Measurements from ENCODE around the gene IFNG. TPM values are rescaled to one million over a fixed set of nuclear protein-coding genes. Genes with fewer than 3 reads are reported as not detected.

Gene IFNG
- polyA plus RNA-seq, 1 donor from 2014 or later, result not detected

GRCh38 chr12:68138480-68138879 lies 21.1 kb downstream of the IFNG start:
- Histone ChIP-seq H3K79me2 (replicated peaks; ENCODE audit: insufficient read depth, low read length) (no peaks in the 10 kb centered on the region), H4K20me1 (ENCODE audit: insufficient read depth) (no peaks in the 10 kb centered on the region), H3K4me2 (ENCODE audit: low read length) (no peak overlapping the region), H3K9me3 (ENCODE audit: low read length) (no peaks in the 10 kb centered on the region), H3F3A (ENCODE audit: insufficient read depth, low read length, poor library complexity, severe bottlenecking) (no peaks in the 10 kb centered on the region), H3K4me3 (ENCODE audit: low read length) (no peak overlapping the region), H2AFZ (ENCODE audit: low read depth, low read length) (no peak overlapping the region), H3K36me3 (ENCODE audit: insufficient read depth, low read length) (no peaks in the 10 kb centered on the region), H3K27me3 (ENCODE audit: insufficient read depth, low read depth, low read length) (no peaks in the 10 kb centered on the region), H3K9me2 (ENCODE audit: insufficient read depth, low read length) (no peaks in the 10 kb centered on the region), H3K27ac (ENCODE audit: low read length) (no peak overlapping the region), H3K9ac (ENCODE audit: low read length) (no peak overlapping the region)
- TF ChIP-seq EP300 (conservative IDR thresholded peaks at IDR 0.05; ENCODE audit: poor library complexity, severe bottlenecking) (no peak), RAD21 (conservative IDR thresholded peaks at IDR 0.05) (no peak), REST (IDR thresholded peaks at IDR 0.05; ENCODE audit: borderline replicate concordance) (no peak), SMC3 (conservative IDR thresholded peaks at IDR 0.05; ENCODE audit: poor library complexity) (no peak), TAF1 (IDR thresholded peaks at IDR 0.05; ENCODE audit: low read depth) (no peak), MXI1 (conservative IDR thresholded peaks at IDR 0.05; ENCODE audit: poor library complexity, severe bottlenecking) (no peak)

- Histone ChIP-seq H3K9me3 (ENCODE audit: low read length) (no peaks in the 10 kb centered on the region), H3K4me2 (ENCODE audit: low read length) (no peak overlapping the region), H4K20me1 (ENCODE audit: insufficient read depth) (no peaks in the 10 kb centered on the region), H3K27me3 (ENCODE audit: insufficient read depth, low read depth, low read length) (no peaks in the 10 kb centered on the region), H3K79me2 (replicated peaks; ENCODE audit: insufficient read depth, low read length) (no peaks in the 10 kb centered on the region), H2AFZ (ENCODE audit: low read depth, low read length) (no peak overlapping the region), H3K9ac (ENCODE audit: low read length) (no peak overlapping the region), H3K4me3 (ENCODE audit: low read length) (no peak overlapping the region), H3F3A (ENCODE audit: insufficient read depth, low read length, poor library complexity, severe bottlenecking) (no peaks in the 10 kb centered on the region), H3K9me2 (ENCODE audit: insufficient read depth, low read length) (no peaks in the 10 kb centered on the region), H3K36me3 (ENCODE audit: insufficient read depth, low read length) (no peaks in the 10 kb centered on the region), H3K27ac (ENCODE audit: low read length) (no peak overlapping the region)
- no peak for TF ChIP-seq REST (IDR thresholded peaks at IDR 0.05; ENCODE audit: borderline replicate concordance)
- no peak for TF ChIP-seq EP300 (conservative IDR thresholded peaks at IDR 0.05; ENCODE audit: poor library complexity, severe bottlenecking)
- TF ChIP-seq TAF1 (IDR thresholded peaks at IDR 0.05; ENCODE audit: low read depth), result no peak
- no peak for TF ChIP-seq RAD21 (conservative IDR thresholded peaks at IDR 0.05)
- no peak for TF ChIP-seq CTCF (IDR thresholded peaks at IDR 0.05; ENCODE audit: poor library complexity, severe bottlenecking)
- TF ChIP-seq MXI1 (conservative IDR thresholded peaks at IDR 0.05; ENCODE audit: poor library complexity, severe bottlenecking), result no peak
- TF ChIP-seq EZH2 (IDR thresholded peaks at IDR 0.05; ENCODE audit: borderline replicate concordance, insufficient read depth, low read length, poor library complexity, severe bottlenecking), result no peak
- TF ChIP-seq SMC3 (conservative IDR thresholded peaks at IDR 0.05; ENCODE audit: poor library complexity), result no peak
- TF ChIP-seq POLR2AphosphoS5 (IDR thresholded peaks at IDR 0.05), result no peak
These were observed 22.2 kb downstream of the IFNG start for GRCh38 chr12:68137335-68137830.
